NOMO-1 treated with DMSO at 0.1 percent for 48 hours (cell line): ENCODE data around the gene PCSK1N.

Source experiments
- DNase-seq: peaks from one replicate; lab custom pipeline; 2025; ENCODE audit not compliant: unreplicated experiment; lab: John Stamatoyannopoulos, UW

PCSK1N gene

GRCh38 chrX:48791063-48791820, 44.2 kb downstream of the PCSK1N start:
- no peak for DNase-seq

DNA sequence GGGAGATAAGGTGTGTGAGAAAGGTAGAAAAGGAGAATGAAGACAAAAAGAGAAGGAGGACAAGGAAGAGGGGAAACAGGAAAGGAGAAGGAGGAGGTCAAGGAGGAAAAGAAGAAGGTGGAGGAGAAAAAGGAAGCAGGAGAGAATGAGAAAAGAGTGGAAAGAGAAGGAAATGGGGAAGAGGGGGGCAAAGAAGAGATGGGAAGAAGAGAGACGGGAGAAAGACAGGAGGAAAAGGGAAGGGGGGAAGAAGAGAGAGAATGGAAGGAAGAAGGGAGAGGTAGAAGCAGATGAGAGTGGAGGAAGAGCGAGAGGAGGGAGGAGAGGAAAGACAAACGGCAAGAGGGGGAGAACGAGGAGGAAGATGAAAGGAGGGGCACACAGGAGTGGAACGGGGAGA, 44.9 kb downstream of the PCSK1N start:
- no peak for DNase-seq

GRCh38 chrX:48789366-48790220, 45.8 kb downstream of the PCSK1N start:
- DNase-seq: no peak

DNA sequence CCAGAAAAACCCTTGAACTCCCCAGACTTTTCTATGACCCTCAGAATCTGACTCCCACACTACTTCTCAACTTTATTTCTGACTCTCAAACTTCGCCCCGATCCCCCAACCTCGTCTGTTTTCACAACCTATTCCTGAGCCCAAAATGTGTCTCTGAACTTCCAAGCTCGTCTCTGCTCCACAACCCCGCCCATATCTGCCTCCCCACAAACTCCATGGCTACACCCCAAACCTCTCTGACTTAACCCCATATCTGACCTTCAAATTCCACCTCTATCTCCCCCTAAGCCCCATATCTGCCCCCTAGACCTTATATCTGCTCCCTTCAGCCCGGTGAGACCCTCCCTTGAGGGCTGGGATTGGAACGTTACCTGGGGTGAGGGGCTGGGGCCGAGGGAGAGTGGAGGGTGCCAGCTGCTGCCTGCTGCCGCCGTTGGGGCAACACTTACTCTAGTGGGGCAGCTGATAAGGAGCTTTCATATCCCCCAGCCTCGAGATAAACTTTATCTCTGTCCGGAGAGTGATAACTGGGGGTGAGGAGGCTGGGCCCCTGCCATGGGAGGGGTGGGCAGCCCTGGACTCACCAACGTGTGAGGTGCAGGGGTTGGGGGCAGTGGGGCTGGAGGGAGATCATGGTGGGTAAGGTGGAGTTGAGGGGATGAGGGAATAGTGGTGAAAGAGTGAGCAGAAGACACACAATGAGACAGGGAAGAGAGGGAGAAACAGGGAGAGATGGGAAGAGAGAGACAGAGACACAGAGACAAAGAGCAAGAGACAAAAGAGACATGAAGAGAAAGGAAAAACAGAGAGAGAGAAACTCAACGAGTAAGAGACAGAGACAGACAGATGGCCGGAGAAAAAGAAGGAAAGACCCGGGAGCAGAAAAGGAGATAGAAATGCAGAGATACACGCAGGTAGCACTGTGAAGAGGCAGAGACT, 47.6 kb downstream of the PCSK1N start:
- DNase-seq: no peak

GRCh38 chrX:48786825-48787504, 48.4 kb downstream of the PCSK1N start:
- DNase-seq: no peak

- no peak for DNase-seq
Observed at GRCh38 chrX:48786341-48786800, 49.0 kb downstream of the PCSK1N start, which contains the start of gene GATA1. Gene GATA1 (plus strand): TSS chrX:48786590. CDS start chrX:48791110, 4,520 bp downstream.

- DNase-seq: no peak
Observed at GRCh38 chrX:48785540-48786214, 49.7 kb downstream of the PCSK1N start.

DNA sequence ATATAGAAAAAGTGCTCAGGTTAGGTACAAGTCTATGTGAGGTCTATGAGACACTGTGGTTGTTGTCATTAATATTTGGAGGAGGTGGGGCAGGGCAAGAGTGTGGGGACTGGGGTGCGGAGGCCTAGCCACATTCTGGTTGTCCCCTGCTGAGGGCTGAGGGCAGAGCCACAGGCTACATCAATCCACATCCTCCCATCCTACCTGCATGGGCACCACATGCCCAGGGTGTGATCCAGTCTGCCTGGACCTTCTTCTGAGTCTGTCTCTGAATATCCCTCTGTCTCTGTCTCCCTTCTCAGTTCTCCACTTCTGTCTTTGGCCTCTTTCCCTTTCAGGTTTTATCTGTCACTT, 50.2 kb downstream of the PCSK1N start:
- no peak for DNase-seq

- no peak for DNase-seq
Observed at GRCh38 chrX:48784726-48785125, 50.7 kb downstream of the PCSK1N start.

DNA sequence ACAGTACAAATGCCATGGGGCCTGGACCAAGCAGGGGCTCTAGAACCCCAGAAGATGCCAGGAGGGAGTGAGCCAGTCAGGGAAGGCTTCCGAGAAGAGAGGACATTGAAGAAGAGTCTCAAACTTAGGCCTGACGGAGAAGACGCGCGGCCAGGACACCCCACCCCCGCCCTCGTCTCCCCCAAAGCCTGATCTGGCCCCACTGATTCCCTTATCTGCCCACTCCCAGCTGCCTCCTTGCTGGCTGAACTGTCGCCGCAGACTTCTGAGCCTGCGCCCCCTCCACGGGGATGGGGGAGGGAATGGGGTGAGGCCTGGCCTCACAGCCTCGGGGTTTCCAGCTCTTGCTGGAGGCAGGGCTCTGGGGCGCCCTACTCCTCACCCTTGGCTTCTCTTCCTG, 52.6 kb downstream of the PCSK1N start:
- no peak for DNase-seq

DNA sequence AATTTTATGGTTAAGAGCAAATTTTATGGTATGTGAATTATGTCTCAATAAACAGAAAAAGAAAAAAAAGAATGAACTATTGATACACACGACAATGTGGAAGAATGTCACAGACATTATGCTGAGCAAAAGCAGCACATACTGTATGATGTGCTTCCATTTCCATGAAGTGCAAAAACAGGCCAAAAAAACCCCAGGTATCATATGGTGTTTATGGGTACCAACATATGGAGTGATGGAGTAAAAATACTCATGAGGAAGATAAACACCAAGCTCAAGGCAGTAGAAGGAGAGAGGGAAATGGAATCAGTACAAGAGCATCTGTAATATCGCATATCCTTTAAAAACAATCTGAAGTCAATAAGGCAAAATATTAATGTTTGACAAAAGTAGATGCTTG, 53.2 kb downstream of the PCSK1N start:
- no peak for DNase-seq

GRCh38 chrX:48781705-48782104, 53.7 kb downstream of the PCSK1N start:
- DNase-seq: no peak
